GM12801 (cell line): ENCODE measurements around the gene NUFIP1.

Source experiments
- TF ChIP-seq, protein P1 (sequence below): IDR thresholded peaks from one replicate; pipeline ENCODE4 v1.5.1; 2011; ENCODE audit warnings: control low read depth; ENCODE audit not compliant: insufficient read length; ENCODE audit errors: extremely low read depth

Gene NUFIP1

GRCh38 chr13:44976196-44976595 is 13.1 kb downstream of the NUFIP1 start:
- TF ChIP-seq, protein P1, sequence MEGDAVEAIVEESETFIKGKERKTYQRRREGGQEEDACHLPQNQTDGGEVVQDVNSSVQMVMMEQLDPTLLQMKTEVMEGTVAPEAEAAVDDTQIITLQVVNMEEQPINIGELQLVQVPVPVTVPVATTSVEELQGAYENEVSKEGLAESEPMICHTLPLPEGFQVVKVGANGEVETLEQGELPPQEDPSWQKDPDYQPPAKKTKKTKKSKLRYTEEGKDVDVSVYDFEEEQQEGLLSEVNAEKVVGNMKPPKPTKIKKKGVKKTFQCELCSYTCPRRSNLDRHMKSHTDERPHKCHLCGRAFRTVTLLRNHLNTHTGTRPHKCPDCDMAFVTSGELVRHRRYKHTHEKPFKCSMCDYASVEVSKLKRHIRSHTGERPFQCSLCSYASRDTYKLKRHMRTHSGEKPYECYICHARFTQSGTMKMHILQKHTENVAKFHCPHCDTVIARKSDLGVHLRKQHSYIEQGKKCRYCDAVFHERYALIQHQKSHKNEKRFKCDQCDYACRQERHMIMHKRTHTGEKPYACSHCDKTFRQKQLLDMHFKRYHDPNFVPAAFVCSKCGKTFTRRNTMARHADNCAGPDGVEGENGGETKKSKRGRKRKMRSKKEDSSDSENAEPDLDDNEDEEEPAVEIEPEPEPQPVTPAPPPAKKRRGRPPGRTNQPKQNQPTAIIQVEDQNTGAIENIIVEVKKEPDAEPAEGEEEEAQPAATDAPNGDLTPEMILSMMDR = no peak

DNA sequence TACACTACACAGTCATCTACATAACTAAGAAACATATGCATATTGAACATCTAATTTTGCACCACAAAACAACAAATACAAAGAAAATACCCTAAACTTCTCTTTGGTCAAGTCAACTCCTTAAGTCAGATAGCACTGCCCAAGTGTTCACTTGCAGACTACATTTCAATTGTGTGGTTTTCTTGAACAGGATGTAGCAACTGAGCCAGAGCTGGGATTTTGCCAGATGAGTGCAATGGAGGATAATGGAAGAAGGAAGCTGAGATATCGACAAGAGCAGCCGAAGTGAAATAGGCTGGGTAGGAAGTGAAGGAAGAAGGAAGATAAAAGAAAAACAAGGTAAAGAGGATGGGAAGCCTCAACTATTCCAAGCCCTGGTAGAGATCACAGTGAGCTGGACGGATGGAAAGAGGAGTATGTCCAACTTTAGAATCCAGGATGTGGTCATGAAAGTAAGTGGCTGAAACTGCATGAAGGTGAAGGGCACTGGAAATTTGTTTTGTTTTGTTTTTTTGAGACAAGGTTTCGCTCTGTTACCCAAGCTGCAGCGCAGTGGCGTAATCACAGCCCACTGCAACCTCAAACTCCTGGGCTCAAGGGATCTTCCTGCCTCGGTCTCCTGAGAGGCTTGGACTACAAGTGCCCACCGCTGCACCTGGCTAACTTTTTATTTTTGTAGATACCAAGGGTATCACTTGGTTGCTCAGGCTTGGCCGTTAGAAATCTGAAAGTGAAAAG is 15.0 kb downstream of the NUFIP1 start:
- TF ChIP-seq, protein P1 = no peak

DNA sequence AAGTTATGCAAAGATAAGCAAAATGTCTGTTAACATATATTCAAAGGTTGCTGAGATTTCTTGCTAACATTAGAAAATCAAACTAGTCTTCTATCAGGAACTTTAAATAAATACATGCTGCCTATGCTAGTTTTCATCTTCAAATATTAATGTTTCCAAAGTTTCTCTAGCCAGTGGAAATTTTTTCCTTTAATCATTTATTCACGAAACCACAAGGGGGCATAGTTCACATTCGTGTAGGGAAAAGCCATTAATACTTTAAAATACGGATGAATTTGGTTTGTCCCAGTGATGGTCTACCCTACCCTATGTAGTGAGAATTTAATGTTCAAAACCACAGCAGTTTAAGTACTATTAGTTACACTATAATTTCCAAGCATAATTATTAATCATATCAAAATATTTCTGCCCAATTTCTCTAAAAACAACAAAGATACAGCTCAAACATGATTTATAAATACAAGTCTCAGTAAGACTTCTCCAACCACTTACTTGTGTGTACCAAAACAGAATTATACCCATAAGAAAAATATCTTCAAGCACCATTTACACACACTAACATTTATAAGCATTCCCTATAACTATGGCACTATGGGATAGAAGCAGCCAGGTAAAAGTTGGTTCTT is 16.2 kb downstream of the NUFIP1 start:
- TF ChIP-seq, protein P1 = no peak

DNA sequence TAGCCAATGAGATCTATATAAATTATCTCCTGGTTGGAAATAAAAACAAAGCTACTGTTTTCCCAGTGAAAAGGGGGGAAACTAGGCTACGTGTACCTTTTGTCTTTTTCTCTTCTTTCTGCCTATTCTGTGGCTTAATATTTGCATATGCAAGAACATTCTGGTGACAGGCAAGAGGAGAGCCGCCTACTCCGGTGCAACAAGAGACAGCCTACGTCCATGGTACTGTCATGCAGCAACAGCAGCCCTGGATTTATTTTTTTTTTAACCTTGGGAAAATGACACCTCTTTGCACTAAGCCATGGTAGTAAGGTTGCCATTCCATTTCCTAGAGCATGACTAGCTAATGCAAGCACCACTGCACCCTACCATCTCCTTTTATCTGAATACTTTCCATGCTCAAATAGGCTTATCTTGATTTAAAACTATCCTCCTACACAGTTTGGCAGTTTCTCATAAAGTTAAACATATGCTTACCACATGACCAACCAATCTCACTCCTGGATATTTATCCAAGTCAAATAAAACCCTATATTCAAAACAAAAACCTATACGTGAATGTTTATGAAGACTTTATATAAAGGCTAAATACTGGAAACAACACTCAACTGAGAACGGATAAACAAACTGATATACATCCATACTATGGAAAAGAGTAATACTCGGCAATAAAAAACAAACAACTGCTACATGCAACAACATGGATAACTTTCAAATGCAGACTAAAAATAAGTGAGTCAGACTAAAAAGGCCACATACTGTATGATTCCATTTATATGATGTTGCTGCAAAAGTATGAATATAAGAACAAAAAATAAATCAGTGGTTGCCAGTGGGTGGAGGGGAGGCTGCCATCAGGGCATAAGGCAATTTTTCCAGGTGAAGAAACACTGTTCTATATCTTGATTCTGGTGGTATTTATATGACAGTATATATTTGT is 17.3 kb downstream of the NUFIP1 start:
- TF ChIP-seq, protein P1 = no peak

DNA sequence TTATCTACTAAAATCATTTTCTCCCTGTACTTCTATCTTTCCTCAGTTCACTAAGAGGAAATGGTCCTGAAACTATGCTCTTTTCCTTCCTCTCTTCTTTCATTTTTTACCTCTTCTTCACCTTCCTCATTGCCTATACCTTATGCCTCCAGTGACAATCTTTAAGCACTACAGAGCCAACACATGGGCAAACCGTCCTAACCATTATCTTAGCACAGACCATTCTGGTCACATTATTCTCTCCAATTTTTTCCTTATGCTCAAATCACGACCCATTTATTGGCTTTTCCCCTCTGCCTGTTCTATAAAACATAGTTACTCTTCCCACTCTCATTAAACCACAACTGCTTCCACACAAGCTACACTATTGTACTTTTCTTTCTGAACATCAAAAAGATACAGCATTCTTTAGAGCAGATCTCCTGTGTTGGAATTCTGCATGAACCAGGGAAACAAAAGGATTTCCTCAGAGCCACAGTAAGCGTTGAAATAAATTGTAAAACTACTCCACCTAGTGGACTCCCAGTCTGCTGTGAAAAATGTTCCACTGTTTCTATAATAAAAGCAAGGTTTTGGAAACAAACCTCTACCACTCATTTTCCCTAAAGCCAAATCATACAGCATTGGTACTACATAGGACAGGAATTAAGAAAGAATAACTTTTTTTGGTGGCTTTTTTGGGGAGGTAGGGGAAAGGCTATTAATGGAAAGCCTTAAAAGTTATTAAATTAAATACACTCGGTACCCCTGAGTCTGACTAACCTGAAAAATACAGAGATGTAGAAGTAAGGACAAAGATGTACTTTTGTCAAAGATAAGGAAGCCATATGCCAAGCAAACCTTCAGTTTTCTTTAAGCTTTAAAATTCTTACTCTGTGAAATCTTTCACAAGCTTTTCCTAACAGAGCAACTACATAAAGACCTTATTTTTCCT is 19.5 kb downstream of the NUFIP1 start:
- TF ChIP-seq, protein P1 = no peak

DNA sequence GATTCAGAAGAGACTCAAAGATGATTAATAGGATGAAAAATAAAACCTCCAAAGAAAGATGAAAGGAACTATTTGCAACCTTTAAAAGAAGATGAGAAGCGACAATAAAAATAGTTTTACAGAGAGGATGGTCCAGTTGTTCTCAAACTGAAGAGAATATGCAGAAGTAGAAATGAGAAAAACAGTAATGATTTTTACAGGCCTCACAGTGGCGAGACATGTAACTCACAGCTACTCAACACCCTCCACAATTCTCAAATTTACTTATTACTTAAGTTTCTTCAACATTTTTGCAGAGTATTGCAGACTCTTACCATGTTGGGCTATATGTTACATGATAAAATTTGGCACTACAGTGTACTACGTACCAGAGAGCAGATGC is 20.8 kb downstream of the NUFIP1 start:
- TF ChIP-seq, protein P1 = no peak
